ENCODE measurements around the gene RIT2.

DNA sequence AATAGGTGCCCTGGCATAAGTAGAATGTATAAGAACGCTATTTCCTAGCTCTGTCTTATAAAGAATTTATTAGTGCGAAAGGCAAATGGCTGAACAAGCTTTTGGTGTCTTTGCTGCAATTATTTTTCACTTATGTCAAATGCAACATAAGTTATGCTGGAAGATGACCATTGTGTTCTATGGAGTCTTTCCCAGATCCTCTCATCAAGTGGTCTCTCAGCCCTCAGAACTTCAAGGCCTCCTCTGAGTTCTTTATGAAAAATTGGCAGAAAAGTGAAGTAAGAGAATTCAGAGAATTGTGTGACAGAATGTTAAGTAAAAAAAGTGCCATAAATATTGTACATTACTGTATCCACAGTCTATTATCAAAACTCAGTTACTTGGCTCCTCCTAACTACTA lies 75.2 kb downstream of the RIT2 start:
- TF ChIP-seq CTCF (IDR thresholded peaks at IDR 0.05): no peak
- TF ChIP-seq EP300 (IDR thresholded peaks at IDR 0.05): no peak
